Upper lobe of left lung (tissue), 4 donors: Measurements from ENCODE around the gene PIP5K1C.

ENCODE experiments used
- EP300 ChIP-seq, 4 donors: sonication (generic); formaldehyde crosslinking; IDR thresholded peaks; one replicate each; pipeline ENCODE4 v1.5.1; 2017; ENCODE audit warnings: antibody characterized with exemption in 4 of 4, control low read depth in 2 of 4
- POLR2A ChIP-seq, 4 donors: fragments of 450-650 bp; IDR thresholded peaks; one replicate each; pipeline ENCODE4 v1.5.1; 2016 to 2017; ENCODE audit warnings: antibody characterized with exemption in 4 of 4, mild to moderate bottlenecking in 2 of 4
- TF ChIP-seq, protein P1 (sequence below), 6 experiments: fragments of 450-650 bp in 4 of 6; fragments of 200-600 bp in 2 of 6; sonication (generic) in 2 of 6; IDR thresholded peaks; one replicate each; pipeline ENCODE4 v1.5.1; 2016 to 2019; ENCODE audit warnings: antibody characterized with exemption in 6 of 6

GRCh38 chr19:3708207-3708931, 8.1 kb upstream of the PIP5K1C start, which contains the start of gene TJP3:
- TF ChIP-seq POLR2A (IDR thresholded peaks at IDR 0.05) (peak in 3 of 4 donors; percentile 49 to 82 (median 65)), EP300 (IDR thresholded peaks at IDR 0.05) (no peak)
- TF ChIP-seq, protein P1, sequence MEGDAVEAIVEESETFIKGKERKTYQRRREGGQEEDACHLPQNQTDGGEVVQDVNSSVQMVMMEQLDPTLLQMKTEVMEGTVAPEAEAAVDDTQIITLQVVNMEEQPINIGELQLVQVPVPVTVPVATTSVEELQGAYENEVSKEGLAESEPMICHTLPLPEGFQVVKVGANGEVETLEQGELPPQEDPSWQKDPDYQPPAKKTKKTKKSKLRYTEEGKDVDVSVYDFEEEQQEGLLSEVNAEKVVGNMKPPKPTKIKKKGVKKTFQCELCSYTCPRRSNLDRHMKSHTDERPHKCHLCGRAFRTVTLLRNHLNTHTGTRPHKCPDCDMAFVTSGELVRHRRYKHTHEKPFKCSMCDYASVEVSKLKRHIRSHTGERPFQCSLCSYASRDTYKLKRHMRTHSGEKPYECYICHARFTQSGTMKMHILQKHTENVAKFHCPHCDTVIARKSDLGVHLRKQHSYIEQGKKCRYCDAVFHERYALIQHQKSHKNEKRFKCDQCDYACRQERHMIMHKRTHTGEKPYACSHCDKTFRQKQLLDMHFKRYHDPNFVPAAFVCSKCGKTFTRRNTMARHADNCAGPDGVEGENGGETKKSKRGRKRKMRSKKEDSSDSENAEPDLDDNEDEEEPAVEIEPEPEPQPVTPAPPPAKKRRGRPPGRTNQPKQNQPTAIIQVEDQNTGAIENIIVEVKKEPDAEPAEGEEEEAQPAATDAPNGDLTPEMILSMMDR (IDR thresholded peaks at IDR 0.05): no peak
